ENCODE measurements around the gene METTL17. TPM values are rescaled to one million over a fixed set of nuclear protein-coding genes. Genes with fewer than 3 reads are reported as not detected.

The METTL17 gene
- polyA plus RNA-seq, 1 donor (not counting 4 experiments of a cell fraction or from before 2014, with no cell fraction given) = 61.9 TPM

DNA sequence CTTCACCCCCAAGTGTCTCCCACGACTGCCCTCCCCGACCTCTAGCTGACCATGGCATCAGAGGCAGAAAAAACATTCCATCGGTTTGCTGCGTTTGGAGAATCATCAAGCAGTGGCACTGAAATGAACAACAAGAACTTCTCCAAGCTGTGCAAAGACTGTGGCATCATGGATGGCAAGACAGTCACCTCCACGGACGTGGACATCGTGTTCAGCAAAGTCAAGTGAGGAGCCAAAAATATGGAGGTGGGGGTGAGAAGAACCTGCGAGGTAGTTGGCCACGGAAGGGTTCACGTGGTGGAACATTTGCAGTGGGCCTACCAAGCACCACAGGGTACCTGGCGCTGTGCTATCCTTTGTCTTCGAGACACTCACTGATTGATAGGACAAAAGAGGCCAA lies 40.8 kb downstream of the METTL17 start:
- no peaks in the 10 kb centered on the region for H3K9me3 ChIP-seq (ENCODE audit: control insufficient read depth, low read depth, low read length)
- no peak overlapping the region for H3K4me3 ChIP-seq (ENCODE audit: control insufficient read depth in 2 of 3, extremely low read depth in 1 of 3, insufficient read depth in 2 of 3, low read depth in 1 of 3, low read length in 3 of 3)
- H3K27ac ChIP-seq (ENCODE audit: control insufficient read depth, insufficient read depth, low read length) = no peak overlapping the region
- no peaks in the 10 kb centered on the region for H3K79me2 ChIP-seq (ENCODE audit: control insufficient read depth, insufficient read depth, low read length)
- H3K4me2 ChIP-seq (ENCODE audit: control insufficient read depth, extremely low read depth, insufficient read depth, low read depth, low read length) = no peak overlapping the region
- no peak for FAIRE-seq
- H3K36me3 ChIP-seq (ENCODE audit: control insufficient read depth in 2 of 2, extremely low read depth in 1 of 2, insufficient read depth in 2 of 2, low read length in 2 of 2) = no peaks in the 10 kb centered on the region
- H3K4me1 ChIP-seq (ENCODE audit: control insufficient read depth, extremely low read depth, insufficient read depth, low read length) = no peaks in the 10 kb centered on the region
- dilution Hi-C loops (cut with MboI; ENCODE audit: extremely low pct_ligation_motif_present, low sequenced_read_pairs) = no loop called here
- no peak overlapping the region for H3K9ac ChIP-seq (ENCODE audit: control insufficient read depth, extremely low read depth, insufficient read depth, low read length)
- no peaks in the 10 kb centered on the region for H3K9me1 ChIP-seq (ENCODE audit: control insufficient read depth, extremely low read depth, insufficient read depth, low read length)
- no peak for TF ChIP-seq CTCF (optimal IDR thresholded peaks at IDR 0.05 in 1 of 3, IDR thresholded peaks at IDR 0.05 in 1 of 3, conservative IDR thresholded peaks at IDR 0.05 in 1 of 3; ENCODE audit: extremely low read depth in 1 of 3, insufficient read depth in 2 of 3, low read length in 3 of 3)
- H4K20me1 ChIP-seq (ENCODE audit: control insufficient read depth, extremely low read depth, insufficient read depth, low read length) = no peaks in the 10 kb centered on the region
- no peak overlapping the region for H2AFZ ChIP-seq (ENCODE audit: control insufficient read depth, low read length)
- peaks cover 3% of the 10 kb centered on the region for H3K27me3 ChIP-seq (ENCODE audit: control insufficient read depth, extremely low read depth, insufficient read depth, low read length)
- no peak for DNase-seq (ENCODE audit: low read depth, low spot score)

DNA sequence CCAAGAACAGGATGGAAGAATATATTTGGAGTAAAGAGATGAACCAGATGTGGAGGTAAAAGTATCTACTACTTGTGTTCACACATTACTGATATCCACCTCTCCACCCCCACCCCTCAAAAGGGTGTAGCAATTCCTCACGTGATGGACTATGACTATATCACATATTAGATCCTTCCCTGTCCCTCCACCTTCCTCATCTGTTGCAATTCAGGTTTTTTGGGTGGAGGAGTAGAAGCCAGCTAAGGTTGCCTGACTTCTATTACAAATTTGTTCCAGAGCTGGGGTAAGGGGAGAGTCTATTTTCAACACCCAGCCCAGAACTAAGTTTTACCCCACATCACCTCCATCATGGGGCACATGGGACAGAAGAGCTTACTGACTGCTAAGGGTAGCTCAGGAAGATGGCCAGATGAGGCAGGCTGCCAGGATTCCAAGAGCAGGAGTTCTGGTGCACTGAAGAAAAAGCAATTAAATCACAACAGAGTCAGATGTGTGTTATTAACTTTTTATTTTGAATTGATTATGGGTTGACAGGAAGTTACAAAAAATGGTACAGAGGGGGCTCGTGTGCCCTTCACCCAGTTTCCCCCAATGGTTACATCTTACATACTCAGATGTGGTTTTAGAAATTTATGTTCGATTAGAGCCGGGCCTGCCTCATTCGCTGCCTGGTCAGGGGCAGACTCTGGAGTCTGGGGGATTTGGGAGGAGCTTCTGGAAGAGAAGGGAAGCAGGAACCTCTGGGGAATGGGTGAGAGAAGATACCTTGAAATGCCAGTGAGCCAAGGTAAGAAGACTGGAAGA lies 42.7 kb downstream of the METTL17 start:
- no peaks in the 10 kb centered on the region for H4K20me1 ChIP-seq (ENCODE audit: control insufficient read depth, extremely low read depth, insufficient read depth, low read length)
- no peak for TF ChIP-seq EZH2 (IDR thresholded peaks at IDR 0.05; ENCODE audit: low read length)
- no peak for TF ChIP-seq CTCF (optimal IDR thresholded peaks at IDR 0.05 in 1 of 3, IDR thresholded peaks at IDR 0.05 in 1 of 3, conservative IDR thresholded peaks at IDR 0.05 in 1 of 3; ENCODE audit: extremely low read depth in 1 of 3, insufficient read depth in 2 of 3, low read length in 3 of 3)
- no peak overlapping the region for H2AFZ ChIP-seq (ENCODE audit: control insufficient read depth, low read length)
- no peaks in the 10 kb centered on the region for H3K9me3 ChIP-seq (ENCODE audit: control insufficient read depth, low read depth, low read length)
- no peaks in the 10 kb centered on the region for H3K36me3 ChIP-seq (ENCODE audit: control insufficient read depth in 2 of 2, extremely low read depth in 1 of 2, insufficient read depth in 2 of 2, low read length in 2 of 2)
- no peak overlapping the region for H3K4me3 ChIP-seq (ENCODE audit: control insufficient read depth in 2 of 3, extremely low read depth in 1 of 3, insufficient read depth in 2 of 3, low read depth in 1 of 3, low read length in 3 of 3)
- peaks cover 3% of the 10 kb centered on the region for H3K27me3 ChIP-seq (ENCODE audit: control insufficient read depth, extremely low read depth, insufficient read depth, low read length)
- dilution Hi-C loops (cut with MboI; ENCODE audit: extremely low pct_ligation_motif_present, low sequenced_read_pairs) = no loop called here
- FAIRE-seq = no peak
- H3K79me2 ChIP-seq (ENCODE audit: control insufficient read depth, insufficient read depth, low read length) = no peaks in the 10 kb centered on the region
- no peaks in the 10 kb centered on the region for H3K9me1 ChIP-seq (ENCODE audit: control insufficient read depth, extremely low read depth, insufficient read depth, low read length)
- no peak overlapping the region for H3K9ac ChIP-seq (ENCODE audit: control insufficient read depth, extremely low read depth, insufficient read depth, low read length)
- H3K4me2 ChIP-seq (ENCODE audit: control insufficient read depth, extremely low read depth, insufficient read depth, low read depth, low read length) = no peak overlapping the region
- H3K27ac ChIP-seq (ENCODE audit: control insufficient read depth, insufficient read depth, low read length) = no peak overlapping the region
- no peaks in the 10 kb centered on the region for H3K4me1 ChIP-seq (ENCODE audit: control insufficient read depth, extremely low read depth, insufficient read depth, low read length)
- no peak for DNase-seq (ENCODE audit: low read depth, low spot score)

Measured in keratinocyte (primary cell).